Heart left ventricle (tissue), 16 donors: ENCODE data around the gene PTPN9. TPM values are rescaled to one million over a fixed set of nuclear protein-coding genes. Genes with fewer than 3 reads are reported as not detected.

Source experiments
- ATAC-seq, 4 donors: fragments of 200-7000 bp; cut with Tn5 transposase; one replicate each; pipeline ENCODE4 v1.9.1; 2020 to 2022; ENCODE audit warnings: moderate library complexity in 4 of 4, mild to moderate bottlenecking in 3 of 4, moderate number of reproducible peaks in 1 of 4
- DNase-seq, 5 donors: peaks; one replicate each; pipeline ENCODE4 v3.0.0-alpha.2; 2020
- H3K27ac ChIP-seq, 12 donors: fragments of 200-600 bp; sonication (generic) in 4 of 12; one replicate each; pipeline versions ENCODE4 v1.5.0 to v1.8.0; 2016 to 2022; ENCODE audit warnings: mild to moderate bottlenecking in 2 of 12
- H3K27me3 ChIP-seq, 9 donors: fragments of 200-600 bp; sonication (generic) in 2 of 9; one replicate each; pipeline versions ENCODE4 v1.5.1 to v1.8.0; 2016 to 2022; ENCODE audit warnings: mild to moderate bottlenecking in 3 of 9
- H3K36me3 ChIP-seq, 9 donors: fragments of 200-600 bp; sonication (generic) in 2 of 9; one replicate each; pipeline versions ENCODE4 v1.5.0 to v1.8.0; 2018 to 2022; ENCODE audit warnings: mild to moderate bottlenecking in 2 of 9
- H3K4me1 ChIP-seq, 12 donors: fragments of 200-600 bp; sonication (generic) in 4 of 12; one replicate each; pipeline versions ENCODE4 v1.5.0 to v1.8.0; 2016 to 2022; ENCODE audit warnings: mild to moderate bottlenecking in 3 of 12
- H3K4me3 ChIP-seq, 12 donors: fragments of 200-600 bp; sonication (generic) in 4 of 12; one replicate each; pipeline versions ENCODE4 v1.5.0 to v1.8.0; 2017 to 2022; ENCODE audit warnings: mild to moderate bottlenecking in 9 of 12, moderate library complexity in 4 of 12
- H3K9me3 ChIP-seq, 12 donors: fragments of 200-600 bp; sonication (generic) in 4 of 12; one replicate each; pipeline versions ENCODE4 v1.5.0 to v1.8.0; 2016 to 2022; ENCODE audit warnings: mild to moderate bottlenecking in 1 of 12
- CTCF ChIP-seq, 12 donors: fragments of 200-600 bp; sonication (generic) in 4 of 12; IDR thresholded peaks; one replicate each; pipeline versions ENCODE4 v1.5.0 to v1.8.0; 2018 to 2022; ENCODE audit warnings: antibody characterized with exemption in 12 of 12, mild to moderate bottlenecking in 5 of 12
- POLR2A ChIP-seq, 2 donors: fragments of 450-650 bp; IDR thresholded peaks; one replicate each; pipeline ENCODE4 v1.6.1; 2017; ENCODE audit warnings: antibody characterized with exemption in 2 of 2, mild to moderate bottlenecking in 2 of 2, moderate library complexity in 2 of 2
- WGBS, 4 donors: extraction: QIAGEN DNeasy Blood & Tissue Kit in 2 of 4; methylation state at CpG; one replicate each; pipeline versions ENCODE4 v1.1.5 to v1.1.7; 2013 to 2018; 5-methylcytosine and 5-hydroxymethylcytosine counted together
- intact Hi-C, 10 donors: fragments of 100-400 bp; cut with DNase I; formaldehyde crosslinking; loops; one replicate each; pipeline versions ENCODE4 v1.11.1 to v1.14.2; 2022
- polyA plus RNA-seq, 2 donors: library from polyadenylated mRNA; stranded (reverse); fragments of 200-250 nt; gene quantifications; one replicate each; pipeline ENCODE4 v1.2.3, GENCODE V29; 2013
- total RNA-seq, 9 donors: library from RNA; depleted of rRNA in 2 of 9; stranded (reverse); fragments of >200 nt in 2 of 9; fragmentation: NEBNext Ultra II Directional in 3 of 9; extraction: Animal tissue kit (Norgen Biotek cat#: 25700) in 3 of 9; gene quantifications; one replicate each; pipeline versions ENCODE4 v1.1.0 to v1.2.4, GENCODE V29; 2016 to 2023
- donor health status: ischemic (EF 13 %, LVEDD 7.1; RV severe dilation, severe dysfunction).
- donor health status: healthy with polysubstance abuse.
- donor health status: DM: no; HTN: yes; CAD: no.
- donor health status: DM: no; HTN: no; CAD: no.
- donor health status: ischemic (EF 25% LVEDD 6.9; RV normal size, moderate dysfunction).
- donor health status: ischemic (EF 25% LVEDD 5.7; RV mildly dilated, moderate dysfunction).
- donor health status: healthy.
- donor health status: DM: yes; HTN: yes; CAD: no.
- donor health status: ischemic (EF 35%, LVEDD 5.7; RV mildly dilated, moderate dysfunction).
- donor health status: nonischemic (EF 11% LVEDD 7.7; RV severe dilation, severe dysfunction).
- donor health status: DM: yes; HTN: yes; CAD: no.
- donor health status: PGD.
- donor health status: ischemic (EF 29% LVEDD 5.4; RV normal size, mild dysfunction).
- donor health status: nonischemic (EF 23%, LVEDD 6.1; RV moderate dilation, normal function).

PTPN9 gene
- total and polyA plus RNA-seq, 11 donors: 2.4 to 16.8 (median 7.7) TPM

- 0 to 1% (median 0%) methylated on average over 24 to 57 of the region's 57 CpGs for WGBS, 4 donors
- no peaks in the 10 kb centered on the region for H3K9me3 ChIP-seq
- intact Hi-C loops: loop anchor here in 7 of 10 donors (5.0 to 10.0 kb wide), 7 partner anchors 87 to 412 kb away; partner anchors contain the start of genes MAN2C1 (in 6 of the 7), IMP3 (in 3 of the 7), PTPN9 (in 2 of the 7) and SNUPN (in 2 of the 7)
- no peaks in the 10 kb centered on the region for H3K27me3 ChIP-seq
- H3K27ac ChIP-seq: peak overlapping the region; percentile 94 to 100 (median 98)
- H3K4me3 ChIP-seq: peak overlapping the region; percentile 84 to 98 (median 95)
- no peaks in the 10 kb centered on the region for H3K36me3 ChIP-seq
- ATAC-seq (peak; percentile 65 to 76 (median 70)), DNase-seq (peak; percentile 98 to 99 (median 98))
- TF ChIP-seq CTCF (IDR thresholded peaks at IDR 0.05): peak in 4 of 12 donors; percentile 10 to 39 (median 20)
- TF ChIP-seq POLR2A (IDR thresholded peaks at IDR 0.05): peak in 1 of 2 donors; percentile 52
- peaks cover 4 to 37% (median 26%) of the 10 kb centered on the region in 12 donors for H3K4me1 ChIP-seq
Observed at GRCh38 chr15:75453703-75454470, 125.2 kb downstream of the PTPN9 start.

- no peak for ATAC-seq
Observed at GRCh38 chr15:75452865-75453702, 126.0 kb downstream of the PTPN9 start.

GRCh38 chr15:75452364-75452864 is 126.7 kb downstream of the PTPN9 start:
- Histone ChIP-seq H3K9me3 (no peaks in the 10 kb centered on the region), H3K4me1 (peaks cover 4 to 50% (median 26%) of the 10 kb centered on the region in 12 donors)

More at GRCh38 chr15:75452865-75453702, 126.0 kb downstream of the PTPN9 start:
- H3K9me3 ChIP-seq: no peaks in the 10 kb centered on the region
- no peaks in the 10 kb centered on the region for H3K27me3 ChIP-seq
- peak overlapping the region; percentile 66 to 100 (median 98) for H3K27ac ChIP-seq
- WGBS, 4 donors: 0 to 1% (median 1%) methylated on average over 23 to 38 of the region's 38 CpGs
- TF ChIP-seq POLR2A (IDR thresholded peaks at IDR 0.05) (no peak), CTCF (IDR thresholded peaks at IDR 0.05) (peak in 3 of 12 donors; percentile 11 to 30 (median 14))
- peak overlapping the region; percentile 50 to 97 (median 95) for H3K4me3 ChIP-seq
- peaks cover 4 to 43% (median 26%) of the 10 kb centered on the region in 12 donors for H3K4me1 ChIP-seq
- peak; percentile 36 to 71 (median 55) for DNase-seq
- intact Hi-C loops: loop anchor here in 7 of 10 donors (5.0 to 10.0 kb wide), 7 partner anchors 86 to 411 kb away; partner anchors contain the start of genes MAN2C1 (in 6 of the 7), IMP3 (in 3 of the 7), PTPN9 (in 2 of the 7) and SNUPN (in 2 of the 7)
- no peaks in the 10 kb centered on the region for H3K36me3 ChIP-seq

More at GRCh38 chr15:75452364-75452864, 126.7 kb downstream of the PTPN9 start:
- Histone ChIP-seq H3K27me3 (no peaks in the 10 kb centered on the region), H3K36me3 (peaks cover 0 to 4% (median 0%) of the 10 kb centered on the region in 9 donors), H3K27ac (peak overlapping the region; percentile 66 to 100 (median 98)), H3K4me3 (peak overlapping the region; percentile 50 to 97 (median 95))
- WGBS, 4 donors: 0 to 1% (median 0%) methylated on average over 16 of the region's 16 CpGs
- TF ChIP-seq POLR2A (IDR thresholded peaks at IDR 0.05) (no peak), CTCF (IDR thresholded peaks at IDR 0.05) (no peak)
- peak; percentile 85 to 91 (median 87) for DNase-seq
- intact Hi-C loops: loop anchor here in 7 of 10 donors (5.0 to 10.0 kb wide), 7 partner anchors 85 to 410 kb away; partner anchors contain the start of genes MAN2C1 (in 6 of the 7), IMP3 (in 3 of the 7), PTPN9 (in 2 of the 7) and SNUPN (in 2 of the 7)
- peak in 3 of 4 donors; percentile 15 to 33 (median 19) for ATAC-seq
